Tibial nerve (tissue), 4 donors: ENCODE results near the gene NWD2. TPM values are rescaled to one million over a fixed set of nuclear protein-coding genes. Genes with fewer than 3 reads are reported as not detected.
"Not testable (repeated sequence)": the region's sequence is repeated elsewhere in the genome, so short reads cannot be mapped to it uniquely, and the experiment has no call there.

ENCODE experiments used
- DNase-seq, 2 donors: peaks; one replicate each; pipeline ENCODE4 v3.0.0-alpha.2; 2019; ENCODE audit warnings: low spot score in 2 of 2
- H3K27ac ChIP-seq, 4 donors: fragments of 200-600 bp; sonication (generic) in 3 of 4; one replicate each; pipeline ENCODE4 v1.5.1; 2017 to 2019; ENCODE audit warnings: mild to moderate bottlenecking in 1 of 4
- H3K27me3 ChIP-seq, 2 donors: fragments of 200-600 bp; sonication (generic) in 1 of 2; one replicate each; pipeline versions ENCODE4 v1.5.1 to v1.6.0; 2017 to 2019
- H3K36me3 ChIP-seq, 3 donors: fragments of 200-600 bp; sonication (generic); one replicate each; pipeline ENCODE4 v1.5.1; 2018 to 2019
- H3K4me1 ChIP-seq, 4 donors: fragments of 200-600 bp; sonication (generic) in 3 of 4; one replicate each; pipeline ENCODE4 v1.5.1; 2017 to 2019
- H3K4me3 ChIP-seq, 4 donors: fragments of 200-600 bp; sonication (generic) in 3 of 4; one replicate each; pipeline ENCODE4 v1.5.1; 2017 to 2019; ENCODE audit warnings: mild to moderate bottlenecking in 1 of 4, moderate library complexity in 1 of 4
- H3K9me3 ChIP-seq, 4 donors: fragments of 200-600 bp; sonication (generic) in 3 of 4; one replicate each; pipeline ENCODE4 v1.5.1; 2017 to 2019
- EP300 ChIP-seq, 2 donors: sonication (generic); formaldehyde crosslinking; IDR thresholded peaks; one replicate each; pipeline ENCODE4 v1.6.1; 2017; ENCODE audit warnings: antibody characterized with exemption in 2 of 2, mild to moderate bottlenecking in 1 of 2
- POLR2A ChIP-seq, 2 donors: fragments of 450-650 bp; IDR thresholded peaks; one replicate each; pipeline ENCODE4 v1.6.1; 2017; ENCODE audit warnings: antibody characterized with exemption in 2 of 2, mild to moderate bottlenecking in 2 of 2, moderate library complexity in 2 of 2
- WGBS, 2 donors: methylation state at CpG; one replicate each; pipeline ENCODE4 v1.1.5; 2018; 5-methylcytosine and 5-hydroxymethylcytosine counted together
- total RNA-seq, 4 donors: library from RNA; depleted of rRNA; stranded (reverse); fragments of >200 nt; gene quantifications; one replicate each; pipeline ENCODE4 v1.1.0, GENCODE V29; 2016
- TF ChIP-seq, protein P1 (sequence below), 5 experiments: fragments of 200-600 bp in 3 of 5; fragments of 450-650 bp in 2 of 5; sonication (generic) in 3 of 5; IDR thresholded peaks; one replicate each; pipeline ENCODE4 v1.5.1; 2016 to 2019; ENCODE audit warnings: antibody characterized with exemption in 5 of 5, mild to moderate bottlenecking in 3 of 5, moderate library complexity in 2 of 5

The NWD2 gene
- total RNA-seq, 4 donors from 2014 or later: 0.30 to 1.1 (median 0.84) TPM; not detected in 1

DNA sequence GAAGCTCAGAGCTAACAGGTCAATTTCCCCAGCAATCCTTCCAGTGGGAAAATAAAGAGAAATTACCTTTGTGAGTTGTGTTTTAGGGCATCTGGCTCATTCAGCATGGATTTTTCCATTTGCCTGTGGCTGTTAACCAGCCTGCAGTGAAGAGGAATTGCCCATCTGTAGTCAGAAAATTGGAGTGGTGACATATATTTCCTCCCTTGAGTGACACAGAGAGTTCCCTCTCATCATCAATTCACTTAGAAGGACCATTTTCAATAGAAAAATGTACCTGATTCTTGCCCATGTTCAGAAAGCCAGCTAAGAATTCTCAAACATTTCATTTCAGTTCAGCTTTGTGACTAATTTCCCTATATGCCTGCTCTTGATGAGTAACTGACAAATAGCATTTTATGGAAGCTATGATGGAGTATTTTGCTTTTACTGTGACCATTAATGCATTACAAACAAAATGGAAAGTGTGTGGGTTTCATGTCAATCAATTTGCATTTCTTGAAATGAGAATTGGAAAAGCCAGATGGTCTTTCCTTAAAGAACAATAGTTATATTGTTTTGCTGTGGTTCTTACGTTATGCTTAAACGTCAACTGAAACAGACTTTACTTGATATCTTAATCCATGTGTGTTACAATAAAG lies 155.8 kb downstream of the NWD2 start:
- TF ChIP-seq POLR2A (IDR thresholded peaks at IDR 0.05) (no peak), EP300 (IDR thresholded peaks at IDR 0.05) (no peak)
- TF ChIP-seq, protein P1, sequence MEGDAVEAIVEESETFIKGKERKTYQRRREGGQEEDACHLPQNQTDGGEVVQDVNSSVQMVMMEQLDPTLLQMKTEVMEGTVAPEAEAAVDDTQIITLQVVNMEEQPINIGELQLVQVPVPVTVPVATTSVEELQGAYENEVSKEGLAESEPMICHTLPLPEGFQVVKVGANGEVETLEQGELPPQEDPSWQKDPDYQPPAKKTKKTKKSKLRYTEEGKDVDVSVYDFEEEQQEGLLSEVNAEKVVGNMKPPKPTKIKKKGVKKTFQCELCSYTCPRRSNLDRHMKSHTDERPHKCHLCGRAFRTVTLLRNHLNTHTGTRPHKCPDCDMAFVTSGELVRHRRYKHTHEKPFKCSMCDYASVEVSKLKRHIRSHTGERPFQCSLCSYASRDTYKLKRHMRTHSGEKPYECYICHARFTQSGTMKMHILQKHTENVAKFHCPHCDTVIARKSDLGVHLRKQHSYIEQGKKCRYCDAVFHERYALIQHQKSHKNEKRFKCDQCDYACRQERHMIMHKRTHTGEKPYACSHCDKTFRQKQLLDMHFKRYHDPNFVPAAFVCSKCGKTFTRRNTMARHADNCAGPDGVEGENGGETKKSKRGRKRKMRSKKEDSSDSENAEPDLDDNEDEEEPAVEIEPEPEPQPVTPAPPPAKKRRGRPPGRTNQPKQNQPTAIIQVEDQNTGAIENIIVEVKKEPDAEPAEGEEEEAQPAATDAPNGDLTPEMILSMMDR (IDR thresholded peaks at IDR 0.05): no peak
- Histone ChIP-seq H3K27me3 (no peaks in the 10 kb centered on the region), H3K4me1 (no peaks in the 10 kb centered on the region), H3K27ac (no peak overlapping the region), H3K36me3 (no peaks in the 10 kb centered on the region), H3K9me3 (peaks cover 0 to 5% (median 0%) of the 10 kb centered on the region in 4 donors), H3K4me3 (no peak overlapping the region)
- WGBS, 2 donors: 21 to 37% methylated on average over 2 of the region's 2 CpGs
- DNase-seq: no peak

DNA sequence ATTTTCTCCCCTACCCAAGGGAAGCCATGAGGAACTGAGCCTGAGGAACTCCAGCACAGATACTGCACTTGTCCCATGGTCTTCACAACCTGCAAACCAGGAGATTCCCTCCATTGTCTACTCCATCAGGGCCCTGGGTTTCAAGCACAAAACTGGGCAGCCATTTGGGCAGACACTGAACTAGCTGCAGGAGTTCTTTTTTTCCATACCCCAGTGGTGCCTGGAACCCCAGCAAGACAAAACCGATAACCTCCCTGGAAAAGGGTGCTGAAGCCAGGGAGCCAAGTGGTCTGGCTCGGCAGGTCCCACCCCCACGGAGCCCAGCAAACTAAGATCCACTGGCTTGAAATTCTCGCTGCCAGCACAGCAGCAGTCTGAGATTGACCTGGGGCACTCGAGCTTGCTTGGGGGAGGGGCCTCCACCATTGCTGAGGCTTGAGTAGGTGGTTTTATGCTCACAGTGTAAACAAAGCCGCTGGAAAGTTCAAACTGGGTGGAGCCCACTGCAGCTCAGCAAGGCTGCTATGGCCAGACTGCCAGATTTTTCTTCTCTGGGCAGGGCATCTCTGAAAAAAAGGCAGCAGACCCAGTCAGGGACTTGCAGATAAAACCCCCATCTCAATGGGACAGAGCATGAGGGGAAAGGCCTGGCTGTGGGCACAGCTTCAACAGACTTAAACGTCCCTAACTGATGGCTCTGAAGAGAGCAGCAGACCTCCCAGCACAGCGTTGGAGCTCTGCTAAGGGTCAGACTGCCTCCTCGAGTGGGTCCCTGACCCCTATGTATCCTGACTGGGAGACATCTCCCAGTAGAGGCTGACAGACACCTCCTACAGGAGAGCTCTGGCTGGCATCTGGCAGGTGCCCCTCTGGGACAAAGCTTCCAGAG lies 163.6 kb downstream of the NWD2 start:
- H3K9me3 ChIP-seq, H3K4me3 ChIP-seq, H3K27ac ChIP-seq, H3K4me1 ChIP-seq, H3K36me3 ChIP-seq, DNase-seq, H3K27me3 ChIP-seq: not testable (repeated sequence)
- 25 to 30% methylated on average over 2 to 9 of the region's 9 CpGs for WGBS, 2 donors

DNA sequence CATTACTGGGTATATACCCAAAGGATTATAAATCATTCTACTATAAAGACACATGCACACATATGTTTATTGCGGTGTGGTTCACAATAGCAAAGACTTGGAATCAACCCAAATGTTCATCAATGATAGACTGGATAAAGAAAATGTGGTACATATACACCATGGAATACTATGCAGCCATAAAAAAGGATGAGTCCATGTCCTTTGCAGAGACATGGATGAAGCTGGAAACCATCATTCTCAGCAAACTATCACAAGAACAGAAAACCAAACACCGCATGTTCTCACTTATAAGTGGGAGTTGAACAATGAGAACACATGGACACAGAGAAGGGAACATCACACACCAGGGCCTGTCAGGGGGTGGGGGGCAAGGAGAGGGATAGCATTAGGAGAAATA lies 169.1 kb downstream of the NWD2 start:
- H3K27ac ChIP-seq, H3K4me1 ChIP-seq, H3K9me3 ChIP-seq, DNase-seq, H3K27me3 ChIP-seq, H3K36me3 ChIP-seq, H3K4me3 ChIP-seq: not testable (repeated sequence)
- 95 to 98% methylated on average over 2 of the region's 2 CpGs for WGBS, 2 donors

DNA sequence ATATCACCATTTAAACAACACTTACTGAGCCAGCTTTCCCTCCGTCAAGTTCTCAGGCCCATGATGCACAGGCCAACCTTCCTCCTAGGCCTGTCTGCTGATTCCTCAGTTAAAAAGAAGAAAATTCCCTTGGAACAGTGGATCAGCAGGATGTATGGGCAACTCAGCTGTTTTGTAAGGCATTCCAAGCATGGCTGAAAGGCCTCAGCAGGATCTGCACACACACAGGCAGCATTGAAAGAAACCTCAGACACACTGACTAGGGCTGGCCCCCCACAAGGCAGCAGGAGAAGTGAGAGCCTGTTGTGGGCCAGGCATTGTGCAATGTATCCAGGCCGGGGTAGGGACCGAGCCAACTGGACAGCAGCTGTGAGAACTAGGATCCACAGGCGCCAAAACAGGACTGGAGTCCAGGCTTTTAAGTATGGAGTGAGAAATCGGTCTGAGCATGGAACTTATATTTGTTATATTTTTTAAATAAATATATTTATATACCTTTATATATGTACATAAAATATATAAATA lies 171.4 kb downstream of the NWD2 start:
- no peak for TF ChIP-seq POLR2A (IDR thresholded peaks at IDR 0.05)
- TF ChIP-seq, protein P1 (IDR thresholded peaks at IDR 0.05): no peak
- TF ChIP-seq EP300 (IDR thresholded peaks at IDR 0.05): no peak
- Histone ChIP-seq H3K36me3 (no peaks in the 10 kb centered on the region), H3K27ac (no peak overlapping the region), H3K27me3 (no peaks in the 10 kb centered on the region), H3K9me3 (peaks cover 0 to 4% (median 0%) of the 10 kb centered on the region in 4 donors), H3K4me3 (no peak overlapping the region), H3K4me1 (no peaks in the 10 kb centered on the region)
- DNase-seq: no peak
- WGBS, 2 donors: 78 to 82% methylated on average over 5 of the region's 5 CpGs

DNA sequence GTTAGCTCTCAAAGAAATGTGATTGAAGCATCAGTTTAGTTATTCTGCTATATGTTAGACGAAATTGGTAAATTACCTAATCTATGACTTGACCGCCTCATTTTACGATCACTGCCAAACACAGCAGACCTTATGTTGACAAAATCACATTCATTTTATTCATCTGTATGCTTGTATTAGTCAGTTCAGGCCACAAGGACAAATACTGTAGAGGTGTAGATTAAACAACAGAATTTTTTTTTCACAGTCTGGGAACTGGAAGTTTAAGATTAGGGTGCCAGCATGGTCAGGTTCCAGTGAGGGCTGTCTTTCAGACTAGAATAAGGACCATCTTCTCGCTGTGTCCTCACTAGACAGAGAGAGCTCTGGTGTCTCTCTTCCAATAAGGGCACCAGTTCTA lies 177.1 kb downstream of the NWD2 start:
- Histone ChIP-seq H3K27me3 (no peaks in the 10 kb centered on the region), H3K4me1 (no peaks in the 10 kb centered on the region), H3K4me3 (no peak overlapping the region), H3K9me3 (peaks cover 0 to 4% (median 0%) of the 10 kb centered on the region in 4 donors), H3K36me3 (no peaks in the 10 kb centered on the region), H3K27ac (no peak overlapping the region)
- TF ChIP-seq, protein P1 (IDR thresholded peaks at IDR 0.05): no peak
- TF ChIP-seq POLR2A (IDR thresholded peaks at IDR 0.05): no peak
- no peak for TF ChIP-seq EP300 (IDR thresholded peaks at IDR 0.05)
- DNase-seq: no peak
- WGBS, 2 donors: 92 to 93% methylated on average over 4 of the region's 4 CpGs

DNA sequence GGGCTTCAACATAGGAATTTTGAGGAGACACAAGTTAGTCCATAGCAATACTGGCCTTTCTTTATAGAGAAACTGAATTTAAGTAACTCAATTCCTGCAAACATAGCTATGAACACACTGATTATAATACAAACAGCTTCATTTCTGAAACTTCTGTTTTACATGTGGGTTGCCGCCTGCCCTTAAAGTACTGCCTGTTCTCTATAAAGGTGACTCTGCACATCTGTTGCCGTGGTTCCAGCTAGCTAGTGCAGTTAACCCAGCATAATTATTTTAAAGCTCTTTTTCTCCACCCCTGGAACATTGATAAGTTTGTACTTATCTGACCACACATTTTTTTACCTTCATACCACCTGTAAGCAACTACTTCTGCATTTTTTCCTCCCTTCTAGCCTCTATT lies 177.6 kb downstream of the NWD2 start:
- Histone ChIP-seq H3K4me3 (no peak overlapping the region), H3K9me3 (peaks cover 0 to 4% (median 0%) of the 10 kb centered on the region in 4 donors), H3K36me3 (no peaks in the 10 kb centered on the region), H3K27me3 (no peaks in the 10 kb centered on the region), H3K27ac (no peak overlapping the region), H3K4me1 (no peaks in the 10 kb centered on the region)
- TF ChIP-seq, protein P1 (IDR thresholded peaks at IDR 0.05): no peak
- no peak for TF ChIP-seq EP300 (IDR thresholded peaks at IDR 0.05)
- no peak for TF ChIP-seq POLR2A (IDR thresholded peaks at IDR 0.05)
- 84 to 90% methylated on average over 2 of the region's 2 CpGs for WGBS, 2 donors
- DNase-seq: no peak
